K562 (cell line): Measurements from ENCODE around the gene KAZALD1. TPM values are rescaled to one million over a fixed set of nuclear protein-coding genes. Genes with fewer than 3 reads are reported as not detected.

Experiments
- CC2D1A ChIP-seq: fragments of 450-650 bp; IDR thresholded peaks from 2 replicates; pipeline ENCODE4 v1.6.1; 2017; ENCODE audit warnings: mild to moderate bottlenecking
- CREM ChIP-seq: IDR thresholded peaks from 2 replicates; pipeline ENCODE4 v1.6.1; 2014; ENCODE audit warnings: antibody characterized with exemption, low read depth
- ESRRA ChIP-seq: fragments of 450-650 bp; IDR thresholded peaks from 2 replicates; pipeline ENCODE4 v1.6.1; 2014; ENCODE audit warnings: low read depth, mild to moderate bottlenecking, moderate library complexity, borderline replicate concordance
- HLTF ChIP-seq: fragments of 450-650 bp; IDR thresholded peaks from 2 replicates; pipeline ENCODE4 v1.6.1; 2016
- NBN ChIP-seq: fragments of 450-650 bp; IDR thresholded peaks from 2 replicates; pipeline ENCODE4 v1.6.1; 2016; ENCODE audit warnings: low read depth, mild to moderate bottlenecking
- PHTF2 ChIP-seq: fragments of 250-450 bp; sonication (Bioruptor Pico); IDR thresholded peaks from 2 replicates; pipeline ENCODE4 v1.5.0; 2021; ENCODE audit warnings: mild to moderate bottlenecking
- RAD21 ChIP-seq, 2 experiments: fragments of 250-450 bp in 1 of 2; fragments of 450-650 bp in 1 of 2; sonication (Bioruptor Pico) in 1 of 2; formaldehyde crosslinking in 1 of 2; IDR thresholded peaks in 1 of 2; conservative IDR thresholded peaks in 1 of 2; 2 replicates each; pipeline versions ENCODE4 v1.4.0 to v1.8.0; 2020 to 2022; ENCODE audit warnings: mild to moderate bottlenecking in 2 of 2, moderate library complexity in 1 of 2
- TARDBP ChIP-seq: fragments of 450-650 bp; IDR thresholded peaks from 2 replicates; pipeline ENCODE4 v1.6.1; 2016
- XRCC4 ChIP-seq: IDR thresholded peaks from one replicate; pipeline ENCODE4 v1.6.1; 2011; ENCODE audit not compliant: insufficient read depth, insufficient read length; ENCODE audit errors: extremely low read depth
- ZNF263 ChIP-seq: sonication (generic); formaldehyde crosslinking; IDR thresholded peaks from 2 replicates; pipeline ENCODE4 v1.8.0; 2022; ENCODE audit warnings: mild to moderate bottlenecking, missing genetic modification reagents, borderline replicate concordance
- ZNF717 ChIP-seq: fragments of 250-450 bp; sonication (Bioruptor Pico); IDR thresholded peaks from 2 replicates; pipeline ENCODE4 v1.5.0; 2021
- polyA plus RNA-seq, 8 experiments: library from polyadenylated mRNA; depleted of rRNA in 4 of 8; stranded (reverse) in 5 of 8; unstranded in 3 of 8; fragments of >200 nt; fragmentation: Nextera tagmentation in 2 of 8; fragmentation: Illumina TruSeq in 1 of 8; extraction: Ambion mirVana in 2 of 8; extraction: Trizol in 1 of 8; gene quantifications; 2 replicates each; pipeline versions ENCODE4 v1.2.1 to v1.2.3, GENCODE V29; 2011 to 2014; ENCODE audit warnings: inconsistent platforms in 1 of 8, missing spikeins in 1 of 8
- total RNA-seq, 7 experiments: library from RNA; depleted of rRNA in 6 of 7; stranded (reverse); fragments of >200 nt in 6 of 7; fragmentation: Illumina TruSeq in 2 of 7; extraction: Trizol in 2 of 7; gene quantifications; 2 replicates each; pipeline versions ENCODE4 v1.2.1 to v1.2.3, GENCODE V29; 2011 to 2021; ENCODE audit warnings: low replicate concordance in 1 of 7
- TF ChIP-seq, protein P1 (sequence below), 3 experiments: IDR thresholded peaks in 2 of 3; conservative IDR thresholded peaks in 1 of 3; 2 replicates each; pipeline ENCODE4 v1.5.1; 2011 to 2012; ENCODE audit warnings: low read length in 3 of 3, mild to moderate bottlenecking in 3 of 3, control low read depth in 2 of 3, improper control_type of control experiment in 1 of 3, inconsistent platforms in 1 of 3, low read depth in 1 of 3, mixed read lengths in 1 of 3, moderate library complexity in 1 of 3; ENCODE audit not compliant: insufficient read depth in 2 of 3
- TF ChIP-seq, protein P2 (sequence below): sonication (generic); formaldehyde crosslinking; IDR thresholded peaks from 2 replicates; pipeline ENCODE4 v1.8.0; 2022; ENCODE audit warnings: missing genetic modification reagents, mild to moderate bottlenecking, borderline replicate concordance
- TF ChIP-seq, protein P3 (sequence below), 3 experiments: fragments of 200-800 bp in 1 of 3; sonication (Bioruptor generic) in 1 of 3; sonication (generic) in 1 of 3; formaldehyde crosslinking in 1 of 3; IDR thresholded peaks; 2 replicates each; pipeline versions ENCODE4 v1.6.1 to v1.8.0; 2016 to 2022; ENCODE audit warnings: mild to moderate bottlenecking in 2 of 3, missing compliant biosample characterization in 2 of 3, missing genetic modification characterization in 2 of 3, missing genetic modification reagents in 1 of 3
- TF ChIP-seq, protein P4 (sequence below): fragments of 450-650 bp; formaldehyde crosslinking; IDR thresholded peaks from 2 replicates; pipeline ENCODE4 v1.4.0; 2020; ENCODE audit warnings: mild to moderate bottlenecking, moderate library complexity
- TF ChIP-seq, protein P5 (sequence below): sonication (generic); formaldehyde crosslinking; IDR thresholded peaks from 2 replicates; pipeline ENCODE4 v1.8.1; 2023; ENCODE audit warnings: mild to moderate bottlenecking, missing genetic modification reagents

The KAZALD1 gene
- total and polyA plus RNA-seq, 9 of the 15 experiments (the other 6 are each of a cell fraction or from before 2014, with no cell fraction given) = 0.15 to 10.0 (median 4.9) TPM

DNA sequence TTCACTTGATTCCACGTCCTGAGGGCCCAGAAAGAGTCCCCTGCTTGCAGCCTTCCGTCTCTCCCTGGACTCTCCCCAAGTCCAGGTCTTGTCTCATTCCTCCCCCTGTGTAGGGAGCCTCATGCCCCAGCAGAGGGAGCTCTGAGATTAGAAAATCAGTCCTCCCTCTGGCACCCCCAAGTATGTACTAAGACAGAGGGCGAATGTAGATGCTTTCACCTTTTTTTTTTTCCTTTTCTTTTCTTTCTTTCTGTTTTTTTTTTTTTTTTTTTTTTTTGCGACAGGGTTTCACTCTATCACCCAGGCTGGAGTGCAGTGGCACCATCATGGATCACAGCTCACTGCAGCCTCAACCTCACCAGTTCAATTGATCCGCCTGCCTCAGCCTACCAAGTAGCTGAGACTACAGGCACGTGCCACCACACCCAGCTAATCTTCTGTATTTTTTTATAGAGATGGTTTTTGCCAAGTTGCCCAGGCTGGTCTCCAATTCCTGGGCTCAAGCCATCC lies 20.5 kb upstream of the KAZALD1 start (continued):
- TF ChIP-seq, protein P1, sequence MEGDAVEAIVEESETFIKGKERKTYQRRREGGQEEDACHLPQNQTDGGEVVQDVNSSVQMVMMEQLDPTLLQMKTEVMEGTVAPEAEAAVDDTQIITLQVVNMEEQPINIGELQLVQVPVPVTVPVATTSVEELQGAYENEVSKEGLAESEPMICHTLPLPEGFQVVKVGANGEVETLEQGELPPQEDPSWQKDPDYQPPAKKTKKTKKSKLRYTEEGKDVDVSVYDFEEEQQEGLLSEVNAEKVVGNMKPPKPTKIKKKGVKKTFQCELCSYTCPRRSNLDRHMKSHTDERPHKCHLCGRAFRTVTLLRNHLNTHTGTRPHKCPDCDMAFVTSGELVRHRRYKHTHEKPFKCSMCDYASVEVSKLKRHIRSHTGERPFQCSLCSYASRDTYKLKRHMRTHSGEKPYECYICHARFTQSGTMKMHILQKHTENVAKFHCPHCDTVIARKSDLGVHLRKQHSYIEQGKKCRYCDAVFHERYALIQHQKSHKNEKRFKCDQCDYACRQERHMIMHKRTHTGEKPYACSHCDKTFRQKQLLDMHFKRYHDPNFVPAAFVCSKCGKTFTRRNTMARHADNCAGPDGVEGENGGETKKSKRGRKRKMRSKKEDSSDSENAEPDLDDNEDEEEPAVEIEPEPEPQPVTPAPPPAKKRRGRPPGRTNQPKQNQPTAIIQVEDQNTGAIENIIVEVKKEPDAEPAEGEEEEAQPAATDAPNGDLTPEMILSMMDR (IDR thresholded peaks at IDR 0.05 in 2 of 3, conservative IDR thresholded peaks at IDR 0.05 in 1 of 3; ENCODE audit: insufficient read depth in 2 of 3, low read depth in 1 of 3, low read length in 3 of 3) = peak; percentile 82 to 88 (median 83)
- no peak for TF ChIP-seq PHTF2
- no peak for TF ChIP-seq XRCC4
- TF ChIP-seq, protein P2, sequence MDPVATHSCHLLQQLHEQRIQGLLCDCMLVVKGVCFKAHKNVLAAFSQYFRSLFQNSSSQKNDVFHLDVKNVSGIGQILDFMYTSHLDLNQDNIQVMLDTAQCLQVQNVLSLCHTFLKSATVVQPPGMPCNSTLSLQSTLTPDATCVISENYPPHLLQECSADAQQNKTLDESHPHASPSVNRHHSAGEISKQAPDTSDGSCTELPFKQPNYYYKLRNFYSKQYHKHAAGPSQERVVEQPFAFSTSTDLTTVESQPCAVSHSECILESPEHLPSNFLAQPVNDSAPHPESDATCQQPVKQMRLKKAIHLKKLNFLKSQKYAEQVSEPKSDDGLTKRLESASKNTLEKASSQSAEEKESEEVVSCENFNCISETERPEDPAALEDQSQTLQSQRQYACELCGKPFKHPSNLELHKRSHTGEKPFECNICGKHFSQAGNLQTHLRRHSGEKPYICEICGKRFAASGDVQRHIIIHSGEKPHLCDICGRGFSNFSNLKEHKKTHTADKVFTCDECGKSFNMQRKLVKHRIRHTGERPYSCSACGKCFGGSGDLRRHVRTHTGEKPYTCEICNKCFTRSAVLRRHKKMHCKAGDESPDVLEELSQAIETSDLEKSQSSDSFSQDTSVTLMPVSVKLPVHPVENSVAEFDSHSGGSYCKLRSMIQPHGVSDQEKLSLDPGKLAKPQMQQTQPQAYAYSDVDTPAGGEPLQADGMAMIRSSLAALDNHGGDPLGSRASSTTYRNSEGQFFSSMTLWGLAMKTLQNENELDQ = no peak
- TF ChIP-seq, protein P3, sequence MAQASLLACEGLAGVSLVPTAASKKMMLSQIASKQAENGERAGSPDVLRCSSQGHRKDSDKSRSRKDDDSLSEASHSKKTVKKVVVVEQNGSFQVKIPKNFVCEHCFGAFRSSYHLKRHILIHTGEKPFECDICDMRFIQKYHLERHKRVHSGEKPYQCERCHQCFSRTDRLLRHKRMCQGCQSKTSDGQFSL (CRISPR knock-in tag; IDR thresholded peaks at IDR 0.05) = peak; percentile 75
- TF ChIP-seq, protein P3 (tag; IDR thresholded peaks at IDR 0.05) = peak in 1 of 2 experiments; percentile 67; a peak in 1 of 4 replicates
- TF ChIP-seq, protein P4, sequence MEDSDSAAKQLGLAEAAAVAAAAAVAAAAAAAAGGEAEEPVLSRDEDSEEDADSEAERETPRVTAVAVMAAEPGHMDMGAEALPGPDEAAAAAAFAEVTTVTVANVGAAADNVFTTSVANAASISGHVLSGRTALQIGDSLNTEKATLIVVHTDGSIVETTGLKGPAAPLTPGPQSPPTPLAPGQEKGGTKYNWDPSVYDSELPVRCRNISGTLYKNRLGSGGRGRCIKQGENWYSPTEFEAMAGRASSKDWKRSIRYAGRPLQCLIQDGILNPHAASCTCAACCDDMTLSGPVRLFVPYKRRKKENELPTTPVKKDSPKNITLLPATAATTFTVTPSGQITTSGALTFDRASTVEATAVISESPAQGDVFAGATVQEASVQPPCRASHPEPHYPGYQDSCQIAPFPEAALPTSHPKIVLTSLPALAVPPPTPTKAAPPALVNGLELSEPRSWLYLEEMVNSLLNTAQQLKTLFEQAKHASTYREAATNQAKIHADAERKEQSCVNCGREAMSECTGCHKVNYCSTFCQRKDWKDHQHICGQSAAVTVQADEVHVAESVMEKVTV (CRISPR knock-in tag) = peak; percentile 40; the same call in 1 of the 2 replicates
- TF ChIP-seq HLTF = no peak
- TF ChIP-seq NBN = 0 out of 2 replicates have a peak, but pooled peaks have one; percentile 27
- 0 out of 2 replicates have a peak, but pooled peaks have one; percentile 14 for TF ChIP-seq CREM
- TF ChIP-seq, protein P5, sequence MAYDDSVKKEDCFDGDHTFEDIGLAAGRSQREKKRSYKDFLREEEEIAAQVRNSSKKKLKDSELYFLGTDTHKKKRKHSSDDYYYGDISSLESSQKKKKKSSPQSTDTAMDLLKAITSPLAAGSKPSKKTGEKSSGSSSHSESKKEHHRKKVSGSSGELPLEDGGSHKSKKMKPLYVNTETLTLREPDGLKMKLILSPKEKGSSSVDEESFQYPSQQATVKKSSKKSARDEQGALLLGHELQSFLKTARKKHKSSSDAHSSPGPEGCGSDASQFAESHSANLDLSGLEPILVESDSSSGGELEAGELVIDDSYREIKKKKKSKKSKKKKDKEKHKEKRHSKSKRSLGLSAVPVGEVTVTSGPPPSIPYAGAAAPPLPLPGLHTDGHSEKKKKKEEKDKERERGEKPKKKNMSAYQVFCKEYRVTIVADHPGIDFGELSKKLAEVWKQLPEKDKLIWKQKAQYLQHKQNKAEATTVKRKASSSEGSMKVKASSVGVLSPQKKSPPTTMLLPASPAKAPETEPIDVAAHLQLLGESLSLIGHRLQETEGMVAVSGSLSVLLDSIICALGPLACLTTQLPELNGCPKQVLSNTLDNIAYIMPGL = no peak
- TF ChIP-seq ZNF717 = no peak
- no peak for TF ChIP-seq TARDBP
- TF ChIP-seq RAD21 (CRISPR knock-in tag; conservative IDR thresholded peaks at IDR 0.05 in 1 of 2, IDR thresholded peaks at IDR 0.05 in 1 of 2) = peak; percentile 50 to 76
- TF ChIP-seq ESRRA = no peak
- TF ChIP-seq CC2D1A = peak; percentile 61; the same call in 1 of the 2 replicates
- peak; percentile 61; the same call in 1 of the 2 replicates for TF ChIP-seq ZNF263 (CRISPR knock-in tag)
